Activated T-cell treated with anti-CD3 and anti-CD28 coated beads, Interleukin-2, amount 50 U/mL, for 72 hours (primary cell): ENCODE measurements around the gene FIBP. TPM values are rescaled to one million over a fixed set of nuclear protein-coding genes. Genes with fewer than 3 reads are reported as not detected.

Experiments
- ATAC-seq, 2 donors: fragments of 150-1000 bp; cut with Tn5 transposase; replicated peaks in 1 of 2; 2 replicates each; pipeline ENCODE4 v1.10.0; 2021; ENCODE audit warnings: moderate library complexity in 2 of 2, mild to moderate bottlenecking in 1 of 2
- DNase-seq, 2 donors: peaks; one replicate each; pipeline ENCODE4 v3.0.0; 2021 to 2022; ENCODE audit warnings: mixed read lengths in 1 of 2
- H3K27ac Mint-ChIP-seq: one replicate; pipeline ENCODE4 v1.8.0; 2022; ENCODE audit warnings: mild to moderate bottlenecking, moderate library complexity, mixed read lengths
- H3K27me3 Mint-ChIP-seq: one replicate; pipeline ENCODE4 v1.8.0; 2022; ENCODE audit warnings: low read depth, mixed read lengths
- H3K36me3 Mint-ChIP-seq, 2 donors: one replicate each; pipeline ENCODE4 v1.8.0; 2022; ENCODE audit warnings: mixed read lengths in 2 of 2, mild to moderate bottlenecking in 1 of 2; ENCODE audit not compliant: insufficient read depth in 2 of 2
- H3K4me1 Mint-ChIP-seq: one replicate; pipeline ENCODE4 v1.8.0; 2022; ENCODE audit warnings: low read depth, mixed read lengths
- H3K4me3 Mint-ChIP-seq, 2 donors: one replicate each; pipeline ENCODE4 v1.8.0; 2022; ENCODE audit warnings: mild to moderate bottlenecking in 2 of 2, mixed read lengths in 2 of 2, moderate library complexity in 2 of 2
- H3K9me3 Mint-ChIP-seq, 2 donors: one replicate each; pipeline ENCODE4 v1.8.0; 2022; ENCODE audit warnings: mixed read lengths in 2 of 2
- total RNA-seq, 2 donors: library from RNA; stranded (reverse); gene quantifications; one replicate each; pipeline ENCODE4 v1.2.3, GENCODE V29; 2022

Gene FIBP
- total RNA-seq, 2 donors from 2014 or later: 86.4 to 91.9 TPM

DNA sequence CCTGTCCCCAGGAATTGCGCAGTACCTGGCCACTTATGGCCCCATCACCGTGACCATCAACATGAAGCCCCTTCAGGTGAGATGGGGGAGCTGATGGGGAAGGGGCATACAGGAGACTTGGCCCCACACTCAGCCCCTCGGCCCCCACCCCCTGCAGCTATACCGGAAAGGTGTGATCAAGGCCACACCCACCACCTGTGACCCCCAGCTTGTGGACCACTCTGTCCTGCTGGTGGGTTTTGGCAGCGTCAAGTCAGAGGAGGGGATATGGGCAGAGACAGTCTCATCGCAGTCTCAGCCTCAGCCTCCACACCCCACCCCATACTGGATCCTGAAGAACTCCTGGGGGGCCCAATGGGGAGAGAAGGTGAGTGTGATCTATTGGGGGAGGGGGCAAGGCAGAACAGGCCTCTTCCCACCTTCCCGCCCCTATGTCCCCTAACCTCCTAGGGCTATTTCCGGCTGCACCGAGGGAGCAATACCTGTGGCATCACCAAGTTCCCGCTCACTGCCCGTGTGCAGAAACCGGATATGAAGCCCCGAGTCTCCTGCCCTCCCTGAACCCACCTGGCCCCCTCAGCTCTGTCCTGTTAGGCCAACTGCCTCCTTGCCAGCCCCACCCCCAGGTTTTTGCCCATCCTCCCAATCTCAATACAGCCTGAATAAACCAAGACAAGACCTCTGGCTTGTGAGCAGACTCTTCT lies 5.1 kb downstream of the FIBP start:
- Mint-ChIP-seq H3K4me1 (peaks cover 67% of the 10 kb centered on the region), H3K27me3 (no peaks in the 10 kb centered on the region), H3K9me3 (no peaks in the 10 kb centered on the region), H3K27ac (no peak overlapping the region), H3K4me3 (no peak overlapping the region), H3K36me3 (peaks cover under 1 to 14% of the 10 kb centered on the region in 2 donors)
- no peak for ATAC-seq
- no peak for DNase-seq

DNA sequence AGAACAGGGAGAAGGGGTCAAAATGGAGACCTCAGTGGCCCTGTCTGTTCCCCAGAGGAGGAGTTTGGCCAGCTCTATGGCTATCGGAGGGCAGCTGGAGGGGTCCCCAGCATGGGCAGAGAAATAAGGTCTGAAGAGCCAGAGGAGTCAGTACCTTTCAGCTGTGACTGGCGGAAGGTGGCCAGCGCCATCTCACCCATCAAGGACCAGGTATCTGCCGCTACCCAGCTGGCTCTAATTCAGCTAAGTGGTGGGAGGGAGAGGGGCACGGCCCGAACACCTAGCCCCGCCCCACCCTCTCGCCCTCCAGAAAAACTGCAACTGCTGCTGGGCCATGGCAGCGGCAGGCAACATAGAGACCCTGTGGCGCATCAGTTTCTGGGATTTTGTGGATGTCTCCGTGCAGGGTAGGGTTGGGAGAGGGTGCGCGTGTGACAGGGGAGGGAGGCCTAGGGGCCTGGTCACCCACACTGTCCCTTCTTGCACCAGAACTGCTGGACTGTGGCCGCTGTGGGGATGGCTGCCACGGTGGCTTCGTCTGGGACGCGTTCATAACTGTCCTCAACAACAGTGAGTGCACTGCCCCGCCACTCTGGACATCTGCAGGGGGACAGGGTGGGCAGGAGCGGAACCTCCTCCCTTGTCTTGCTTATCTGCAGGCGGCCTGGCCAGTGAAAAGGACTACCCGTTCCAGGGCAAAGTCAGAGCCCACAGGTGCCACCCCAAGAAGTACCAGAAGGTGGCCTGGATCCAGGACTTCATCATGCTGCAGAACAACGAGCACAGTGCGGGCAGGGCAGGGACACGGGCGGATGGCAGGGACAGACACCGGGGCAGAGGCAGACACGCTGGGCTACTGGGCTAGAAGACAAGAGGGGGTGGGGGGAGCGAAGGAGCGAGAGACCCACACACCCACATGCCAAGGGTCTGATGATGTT lies 5.9 kb downstream of the FIBP start:
- H3K36me3 Mint-ChIP-seq: peaks cover 0 to 14% of the 10 kb centered on the region in 2 donors
- no peak overlapping the region for H3K27ac Mint-ChIP-seq
- no peaks in the 10 kb centered on the region for H3K9me3 Mint-ChIP-seq
- H3K27me3 Mint-ChIP-seq: no peaks in the 10 kb centered on the region
- ATAC-seq: no peak
- peaks cover 58% of the 10 kb centered on the region for H3K4me1 Mint-ChIP-seq
- no peak for DNase-seq
- no peak overlapping the region for H3K4me3 Mint-ChIP-seq

DNA sequence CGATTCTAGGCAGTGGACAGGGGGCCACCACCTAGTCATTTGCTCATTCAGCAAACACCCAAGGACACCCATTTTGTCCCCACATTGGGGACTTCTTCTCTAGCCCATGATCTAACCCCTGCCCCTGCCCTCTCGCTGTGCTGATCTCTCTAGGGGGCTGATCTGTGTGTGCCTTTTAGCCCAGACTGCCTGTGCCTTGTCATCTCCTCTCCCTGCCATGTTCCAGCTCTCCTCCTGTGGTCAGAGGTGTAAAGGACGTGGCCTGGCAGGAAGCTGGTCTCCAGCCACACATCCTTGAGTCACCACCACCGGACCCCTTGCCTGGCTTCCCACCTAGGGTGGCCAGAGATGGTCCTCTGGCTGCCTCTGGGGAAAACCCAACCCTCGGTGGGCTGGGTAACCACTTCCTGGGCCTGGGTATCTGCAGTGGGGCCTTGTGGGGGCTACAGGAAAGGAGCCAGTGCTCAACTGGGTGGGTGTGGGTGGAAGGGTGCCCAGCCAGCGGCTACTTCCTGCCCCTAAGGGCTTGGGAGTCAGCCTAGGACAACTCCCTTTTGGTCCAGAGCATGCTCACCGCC lies 7.3 kb downstream of the FIBP start:
- Mint-ChIP-seq H3K36me3 (peaks cover 0 to 9% of the 10 kb centered on the region in 2 donors), H3K27ac (peak overlapping the region; percentile 78), H3K27me3 (no peaks in the 10 kb centered on the region), H3K4me1 (peaks cover 47% of the 10 kb centered on the region), H3K4me3 (peak overlapping the region; percentile 70 to 71), H3K9me3 (no peaks in the 10 kb centered on the region)
- DNase-seq: no peak
- peak; percentile 32 to 37 for ATAC-seq

DNA sequence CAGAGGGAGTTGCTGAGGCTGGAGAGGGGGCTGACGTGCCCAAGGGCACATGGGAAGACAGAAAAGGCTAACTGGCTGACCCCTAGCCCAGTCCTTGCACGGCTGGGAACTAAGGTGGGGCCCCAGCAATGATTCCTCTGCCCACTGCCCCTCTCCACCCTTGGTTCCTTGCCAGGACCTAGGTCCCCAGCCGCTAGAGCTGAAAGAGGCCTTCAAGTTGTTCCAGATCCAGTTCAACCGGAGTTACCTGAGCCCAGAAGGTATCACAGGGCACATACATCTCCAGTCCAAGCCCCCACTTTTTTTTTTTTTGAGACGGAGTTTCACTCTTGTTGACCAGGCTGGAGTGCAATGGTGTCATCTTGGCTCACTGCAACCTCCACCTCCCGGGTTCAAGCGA lies 8.2 kb downstream of the FIBP start:
- ATAC-seq: no peak
- peaks cover 0 to 7% of the 10 kb centered on the region in 2 donors for H3K36me3 Mint-ChIP-seq
- H3K4me1 Mint-ChIP-seq: peaks cover 38% of the 10 kb centered on the region
- H3K9me3 Mint-ChIP-seq: no peaks in the 10 kb centered on the region
- DNase-seq: no peak
- H3K27ac Mint-ChIP-seq: peak overlapping the region; percentile 46
- peak overlapping the region; percentile 70 to 71 for H3K4me3 Mint-ChIP-seq
- no peaks in the 10 kb centered on the region for H3K27me3 Mint-ChIP-seq

DNA sequence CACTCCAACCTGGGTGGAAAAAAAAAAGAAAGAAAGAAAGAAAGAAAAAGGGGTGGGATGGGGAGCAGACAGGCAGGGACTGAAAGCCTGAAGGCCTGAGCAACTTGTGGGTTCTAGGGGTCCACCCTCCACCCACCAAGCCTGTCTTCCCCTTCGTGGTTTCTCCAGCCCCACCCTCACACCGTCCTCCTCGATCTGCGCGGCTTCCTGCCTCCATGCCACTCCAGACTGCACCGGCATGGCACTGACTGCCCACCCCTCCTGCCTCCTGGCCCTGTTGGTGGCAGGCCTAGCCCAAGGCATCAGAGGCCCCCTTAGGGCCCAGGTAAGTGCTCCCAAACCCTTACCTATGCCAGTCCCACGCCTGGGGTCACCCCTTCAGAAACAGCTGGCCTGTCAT lies 8.7 kb downstream of the FIBP start, which contains the start of gene CTSW:
TSS of gene CTSW (plus strand) at position 221 of the 400 bp plus-strand sequence. CDS start at position 239, 18 bp downstream.
- peaks cover 0 to 7% of the 10 kb centered on the region in 2 donors for H3K36me3 Mint-ChIP-seq
- H3K27me3 Mint-ChIP-seq: no peaks in the 10 kb centered on the region
- DNase-seq (no peak), ATAC-seq (peak; percentile 27 to 62)
- H3K27ac Mint-ChIP-seq: peak within 1 kb of the TSS; percentile 78
- H3K4me1 Mint-ChIP-seq: peaks cover 34% of the 10 kb centered on the region
- H3K9me3 Mint-ChIP-seq: no peaks in the 10 kb centered on the region
- peak within 1 kb of the TSS; percentile 70 to 71 for H3K4me3 Mint-ChIP-seq

DNA sequence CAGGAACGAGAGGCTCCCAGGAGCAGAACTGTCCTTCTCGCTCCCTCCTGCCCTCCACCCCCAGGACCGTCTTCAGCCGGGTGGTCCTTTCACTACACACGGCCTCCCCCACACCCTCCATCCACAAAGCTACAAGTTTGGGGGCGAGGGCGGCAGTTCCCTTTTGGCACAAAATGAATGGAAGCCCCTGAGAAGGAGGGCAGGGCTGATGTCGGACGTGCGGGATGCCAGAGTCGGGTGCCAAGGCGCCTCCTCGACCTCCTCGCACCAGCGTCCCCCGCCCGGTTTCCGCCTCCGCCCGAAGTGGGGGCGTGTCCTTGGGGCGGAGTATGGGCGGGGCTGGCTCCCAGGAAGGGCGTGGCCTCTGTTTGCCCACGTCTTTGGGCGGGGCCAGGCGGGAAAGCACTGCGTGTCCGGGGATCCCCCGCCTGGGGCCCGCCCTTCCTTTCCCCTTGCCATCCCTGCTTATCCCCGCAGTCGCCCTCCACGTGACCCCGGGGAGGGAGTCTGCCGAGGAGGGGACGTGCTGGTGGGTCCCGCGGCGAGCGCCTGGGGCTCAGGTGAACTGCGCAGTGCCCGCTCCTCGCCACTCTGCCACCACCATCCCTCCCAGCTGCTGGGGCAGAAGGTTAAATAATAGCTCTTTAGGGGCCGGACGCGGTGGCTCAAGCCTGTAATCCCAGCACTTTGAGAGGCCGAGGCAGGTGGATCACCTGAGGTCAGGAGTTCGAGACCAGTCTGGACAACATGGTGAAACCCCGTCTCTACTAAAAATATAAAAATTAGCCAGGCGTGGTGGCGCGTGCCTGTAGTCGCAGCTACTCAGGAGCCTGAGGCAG lies 14.7 kb downstream of the FIBP start:
- Mint-ChIP-seq H3K9me3 (no peaks in the 10 kb centered on the region), H3K4me3 (peak overlapping the region; percentile 95 to 98), H3K27me3 (no peaks in the 10 kb centered on the region), H3K36me3 (no peaks in the 10 kb centered on the region), H3K4me1 (peaks cover 14% of the 10 kb centered on the region), H3K27ac (peak overlapping the region; percentile 79)
- ATAC-seq (peak; percentile 87 to 88), DNase-seq (peak; percentile 96 to 99)

DNA sequence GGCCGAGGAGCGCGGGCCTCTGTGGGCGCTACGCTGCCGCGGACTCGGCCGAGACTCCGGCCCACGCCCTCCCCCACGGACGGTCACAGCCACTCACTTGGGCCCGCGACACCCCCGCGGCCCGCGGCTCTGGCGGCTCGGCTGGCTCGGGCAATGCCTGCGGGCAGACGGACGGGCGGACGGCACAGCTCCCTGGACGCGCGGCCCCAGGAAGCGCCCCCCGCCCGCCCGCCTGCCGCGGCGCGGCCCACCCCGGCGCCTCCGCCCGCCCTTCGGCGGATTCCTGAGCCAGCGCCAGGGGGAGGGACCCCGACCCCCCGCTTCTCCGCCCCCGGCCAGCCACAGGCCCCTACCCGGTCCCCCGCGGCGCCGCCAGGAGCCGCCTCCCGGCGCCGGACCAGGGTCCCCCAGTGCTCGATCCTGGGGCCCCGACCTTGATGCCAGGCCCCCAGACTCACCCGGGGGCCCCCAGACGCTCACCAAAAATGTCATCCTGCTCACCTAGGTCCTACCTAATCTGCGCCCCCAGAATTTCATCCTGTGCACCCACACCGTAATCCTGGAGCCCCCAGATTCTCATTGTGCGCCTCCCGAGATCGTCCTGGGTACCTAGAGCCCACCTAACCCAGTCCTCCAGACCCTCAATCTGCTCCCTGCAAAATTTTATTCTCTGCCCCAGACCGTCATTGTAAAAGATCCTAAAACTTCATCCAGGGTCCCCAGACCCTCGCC lies 15.5 kb downstream of the FIBP start, which contains the start of gene EFEMP2:
TSS of gene EFEMP2 (minus strand) at position 215 of the 732 bp plus-strand sequence. CDS start 446 bp downstream, outside the sequence.
- ATAC-seq (peak in 1 of 2 donors; percentile 1), DNase-seq (no peak)
- no peaks in the 10 kb centered on the region for H3K27me3 Mint-ChIP-seq
- no peaks in the 10 kb centered on the region for H3K9me3 Mint-ChIP-seq
- H3K36me3 Mint-ChIP-seq: no peaks in the 10 kb centered on the region
- H3K4me3 Mint-ChIP-seq: peak within 1 kb of the TSS; percentile 95 to 98
- H3K27ac Mint-ChIP-seq: peak within 1 kb of the TSS; percentile 79
- peaks cover 14% of the 10 kb centered on the region for H3K4me1 Mint-ChIP-seq

DNA sequence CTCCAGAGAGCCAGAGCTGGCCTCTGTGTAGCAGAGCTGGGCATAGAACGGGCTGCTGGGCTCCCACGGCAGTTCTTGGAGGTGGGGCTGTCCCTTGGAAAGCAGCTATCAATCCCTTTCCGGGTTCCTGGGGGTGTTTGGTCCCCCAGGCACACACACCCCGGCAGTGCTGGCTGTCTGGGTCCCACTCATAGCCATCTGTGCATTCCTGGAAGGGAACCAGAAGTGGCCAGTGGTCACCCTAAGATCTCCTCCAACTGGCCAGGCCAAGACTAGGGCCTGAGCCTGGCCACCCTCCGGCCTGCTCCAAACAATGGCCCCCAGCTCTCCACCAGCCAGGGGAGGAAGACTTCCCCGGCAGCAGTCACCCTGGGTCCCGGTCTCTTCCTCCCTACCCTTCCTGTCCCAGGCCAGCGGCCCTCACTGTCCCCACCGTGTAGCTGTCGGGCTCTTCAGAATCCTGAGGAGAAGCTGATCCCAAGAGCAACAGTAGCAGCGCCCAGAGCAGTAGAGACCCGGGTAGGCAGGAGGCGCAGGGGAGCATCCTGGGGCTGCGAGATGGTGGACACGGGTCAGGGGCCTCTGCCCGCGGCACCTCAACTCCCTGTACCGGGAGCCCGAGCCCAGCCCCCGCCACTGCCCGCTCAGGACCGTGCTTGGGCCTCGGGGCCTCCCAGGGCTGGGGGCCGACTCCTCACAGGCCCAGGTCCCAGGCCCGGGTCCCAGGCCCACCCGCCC lies 16.3 kb downstream of the FIBP start:
- Mint-ChIP-seq H3K4me1 (peaks cover 18% of the 10 kb centered on the region), H3K36me3 (peaks cover 0 to 4% of the 10 kb centered on the region in 2 donors), H3K27ac (no peak overlapping the region), H3K4me3 (peak overlapping the region; percentile 42 to 64), H3K9me3 (no peaks in the 10 kb centered on the region), H3K27me3 (no peaks in the 10 kb centered on the region)
- ATAC-seq (no peak), DNase-seq (no peak)

DNA sequence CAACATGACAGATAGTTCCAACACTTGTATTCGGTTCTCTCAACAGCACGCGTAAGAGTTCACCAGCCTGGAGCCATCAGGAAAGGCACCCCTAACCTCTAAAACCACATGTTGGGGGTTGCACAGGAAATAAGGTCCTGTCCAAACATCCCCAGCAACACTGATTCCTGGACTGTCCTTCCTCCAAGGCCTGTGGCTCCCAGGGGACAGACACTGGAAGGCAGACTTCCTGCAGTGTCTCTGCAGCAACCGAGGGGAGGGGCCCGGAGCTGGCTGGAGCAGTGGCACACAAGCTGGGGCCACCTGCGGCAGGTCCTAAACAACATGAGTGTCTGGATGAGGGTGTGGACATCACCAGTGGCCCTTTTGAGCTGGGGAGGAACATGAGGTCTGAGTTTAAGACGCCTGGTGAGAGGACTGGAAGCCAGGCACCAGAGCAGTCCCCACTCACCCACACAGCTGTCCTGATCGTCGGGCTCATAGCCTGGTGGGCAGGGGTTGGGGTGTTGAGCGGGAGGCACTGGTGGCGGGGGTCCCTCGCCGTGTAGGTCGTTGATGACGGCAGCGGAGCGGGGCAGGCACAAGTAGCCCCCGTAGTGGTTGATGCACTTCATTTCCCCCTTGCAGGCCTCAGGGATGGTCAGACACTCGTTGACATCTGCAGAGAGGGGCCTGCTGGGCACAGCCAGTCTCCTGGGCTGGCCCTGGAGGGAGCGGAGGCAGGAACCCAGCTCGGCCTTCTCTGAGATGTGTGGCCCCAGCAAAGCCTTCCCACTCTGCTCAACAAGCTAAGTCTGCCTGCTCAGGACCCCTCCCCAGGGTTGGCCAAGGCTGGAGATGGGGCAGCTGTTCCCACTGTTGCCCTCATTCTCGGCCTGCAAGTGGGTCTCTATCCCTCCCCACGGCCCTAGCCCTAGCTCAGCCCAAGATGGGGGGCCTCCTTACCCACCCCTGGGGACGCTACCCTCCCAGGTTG lies 17.3 kb downstream of the FIBP start:
- peaks cover 0 to 4% of the 10 kb centered on the region in 2 donors for H3K36me3 Mint-ChIP-seq
- H3K27me3 Mint-ChIP-seq: no peaks in the 10 kb centered on the region
- DNase-seq (no peak), ATAC-seq (no peak)
- peaks cover 23% of the 10 kb centered on the region for H3K4me1 Mint-ChIP-seq
- H3K27ac Mint-ChIP-seq: no peak overlapping the region
- H3K4me3 Mint-ChIP-seq: peak overlapping the region; percentile 42 to 64
- H3K9me3 Mint-ChIP-seq: no peaks in the 10 kb centered on the region

DNA sequence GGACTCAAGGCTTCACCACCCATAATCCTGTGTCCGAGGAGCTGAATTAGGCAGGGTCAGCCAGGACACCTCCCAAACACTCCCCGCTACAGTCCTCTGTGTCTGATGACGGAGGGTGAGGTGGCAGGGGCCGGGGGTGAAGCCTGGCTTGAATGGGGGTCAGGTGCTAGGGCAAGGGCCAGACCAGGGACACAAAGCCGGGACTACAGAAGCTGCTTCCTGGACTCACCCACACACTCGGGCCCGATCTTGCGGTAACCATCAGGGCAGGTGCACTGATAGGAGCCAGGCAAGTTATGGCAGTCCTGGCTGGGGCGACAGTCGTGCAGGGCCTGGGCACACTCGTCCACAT lies 18.0 kb downstream of the FIBP start:
- no peak for ATAC-seq
- Mint-ChIP-seq H3K36me3 (peaks cover 0 to 4% of the 10 kb centered on the region in 2 donors), H3K27me3 (no peaks in the 10 kb centered on the region), H3K4me3 (no peak overlapping the region), H3K9me3 (no peaks in the 10 kb centered on the region), H3K27ac (no peak overlapping the region), H3K4me1 (peaks cover 23% of the 10 kb centered on the region)
- DNase-seq: no peak
